Islet of Langerhans (tissue), 1 donor: ENCODE measurements around the gene SORD.

Experiments used
- FAIRE-seq: peaks from one replicate; lab custom pipeline; 2011; peaks lifted over from hg19 to GRCh38; lab: Jason Lieb, UNC

SORD gene

DNA sequence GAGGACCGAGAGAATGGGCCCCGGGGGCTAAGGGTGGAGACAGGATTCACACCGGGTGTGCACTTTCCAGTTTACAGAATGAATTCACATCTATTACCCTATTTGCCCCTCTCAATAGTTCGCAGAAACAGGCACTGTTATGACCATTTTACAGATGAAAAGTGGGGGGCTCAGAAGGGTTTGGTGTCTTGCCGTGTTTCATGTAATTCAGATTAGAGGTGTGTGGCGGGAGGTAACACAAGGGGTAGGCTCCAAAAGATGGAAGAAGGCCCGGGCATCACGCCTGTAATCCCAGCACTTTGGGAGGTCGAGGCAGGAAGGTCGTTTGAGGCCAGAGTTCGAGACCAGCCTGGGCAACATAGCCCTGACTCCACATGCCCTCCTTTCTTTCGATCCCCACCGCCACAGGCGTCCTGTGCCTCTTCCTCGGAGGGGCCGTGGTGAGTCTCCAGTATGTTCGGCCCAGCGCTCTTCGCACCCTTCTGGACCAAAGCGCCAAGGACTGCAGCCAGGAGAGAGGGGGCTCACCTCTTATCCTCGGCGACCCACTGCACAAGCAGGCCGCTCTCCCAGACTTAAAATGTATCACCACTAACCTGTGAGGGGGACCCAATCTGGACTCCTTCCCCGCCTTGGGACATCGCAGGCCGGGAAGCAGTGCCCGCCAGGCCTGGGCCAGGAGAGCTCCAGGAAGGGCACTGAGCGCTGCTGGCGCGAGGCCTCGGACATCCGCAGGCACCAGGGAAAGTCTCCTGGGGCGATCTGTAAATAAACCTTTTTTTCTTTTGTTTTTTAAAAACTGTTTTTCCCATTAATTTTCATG lies 94.5 kb downstream of the SORD start:
- no peak for FAIRE-seq

DNA sequence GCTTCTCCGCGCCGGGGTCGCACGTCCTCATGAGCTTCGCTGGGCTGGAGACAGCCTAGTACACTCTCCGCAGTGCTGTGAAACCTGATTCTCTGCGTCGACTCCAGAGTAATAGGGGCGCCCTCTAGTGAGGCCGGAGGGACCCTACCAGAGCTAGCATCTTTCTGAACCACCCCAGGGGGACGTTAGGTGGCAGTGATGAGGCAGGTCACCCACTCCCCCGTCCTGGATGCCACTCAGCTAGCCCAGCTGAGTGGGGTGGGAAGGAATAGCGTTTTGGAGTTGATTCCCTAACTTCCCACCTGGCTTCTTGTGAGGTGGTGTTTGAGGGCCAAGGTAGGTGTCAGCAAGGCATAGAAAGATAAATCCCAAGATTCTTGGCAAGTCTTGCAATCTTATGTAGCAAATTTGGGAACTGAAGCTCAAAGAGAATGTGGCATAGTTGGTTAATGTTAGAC lies 95.2 kb downstream of the SORD start:
- FAIRE-seq, result no peak

GRCh38 chr15:45118996-45119395 lies 96.0 kb downstream of the SORD start:
- no peak for FAIRE-seq

DNA sequence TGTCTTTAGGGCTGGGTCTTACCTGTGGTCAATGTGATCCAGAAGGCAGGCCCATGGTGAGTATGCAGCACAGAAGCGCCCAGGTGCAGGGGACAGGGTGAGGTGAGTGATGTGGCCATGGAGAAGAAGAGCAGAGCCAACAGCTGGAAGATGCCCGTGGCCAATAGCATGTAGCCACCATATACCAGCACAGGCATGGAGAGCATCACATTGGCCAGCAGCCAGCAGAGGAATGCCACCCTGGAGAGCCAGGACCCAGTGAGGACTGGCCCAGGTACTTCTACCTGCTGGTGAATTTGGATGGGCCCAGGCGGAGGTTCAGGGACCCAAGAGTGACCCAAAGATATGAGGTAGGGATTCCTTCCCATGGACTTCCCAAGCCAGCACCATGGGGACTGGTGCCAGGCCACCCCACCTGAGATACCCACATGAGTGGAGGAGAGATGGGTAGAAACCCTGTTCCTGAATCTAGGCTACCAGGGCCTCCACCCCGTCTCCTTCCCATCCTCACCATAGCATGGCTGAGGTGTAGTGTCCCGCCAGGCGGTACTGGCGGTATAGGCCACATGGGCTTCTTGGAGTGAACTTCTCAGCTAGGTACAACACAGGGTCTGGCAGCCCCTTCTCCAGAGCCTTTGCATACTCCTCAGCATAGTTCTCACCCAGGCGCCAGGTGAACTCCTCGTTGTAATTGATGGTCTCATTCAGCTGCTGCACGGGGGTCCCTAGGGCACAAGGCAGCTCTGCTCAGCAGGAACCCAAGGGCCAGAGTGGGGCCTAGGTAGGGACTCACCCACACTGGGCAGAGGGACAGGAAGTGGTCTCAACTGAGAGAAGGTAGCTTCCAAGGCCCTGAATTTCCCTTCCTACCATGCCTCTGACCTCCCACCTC lies 97.3 kb downstream of the SORD start:
- FAIRE-seq, result no peak

GRCh38 chr15:45121020-45121419 lies 98.0 kb downstream of the SORD start:
- FAIRE-seq, result no peak

DNA sequence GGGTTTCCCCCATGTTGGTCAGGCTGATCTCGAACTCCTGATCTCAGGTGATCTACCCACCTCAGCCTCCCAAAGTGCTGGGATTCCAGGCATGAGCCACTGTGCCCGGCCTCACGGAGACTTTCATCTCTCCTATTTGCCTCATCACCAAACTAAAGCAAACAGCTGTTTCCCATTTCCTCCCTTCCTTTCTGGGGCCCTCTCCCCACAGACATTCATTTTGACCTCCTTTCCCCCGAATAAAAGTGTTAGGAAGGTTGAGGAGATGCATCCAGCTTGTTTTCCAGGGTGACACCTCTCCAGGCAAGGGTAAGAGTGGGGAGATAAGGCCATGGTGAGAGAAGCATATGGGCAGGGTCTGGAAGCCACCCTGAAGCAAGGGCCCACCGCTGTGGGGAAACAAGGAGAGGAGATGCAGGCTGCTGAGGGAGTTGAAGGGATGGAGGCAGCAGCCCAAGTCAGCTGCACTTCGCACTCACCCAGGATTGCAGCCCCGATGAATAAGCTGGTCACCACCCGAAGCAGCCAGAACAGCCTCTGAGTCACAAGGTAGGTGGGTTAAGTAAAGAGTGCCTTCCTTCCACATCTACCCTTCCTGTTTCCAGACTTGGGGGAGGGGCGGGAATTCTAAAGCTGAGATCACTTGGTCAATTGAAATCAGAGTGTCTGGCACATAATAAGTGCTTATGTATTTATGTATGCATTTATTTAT lies 98.9 kb downstream of the SORD start:
- FAIRE-seq, result no peak

DNA sequence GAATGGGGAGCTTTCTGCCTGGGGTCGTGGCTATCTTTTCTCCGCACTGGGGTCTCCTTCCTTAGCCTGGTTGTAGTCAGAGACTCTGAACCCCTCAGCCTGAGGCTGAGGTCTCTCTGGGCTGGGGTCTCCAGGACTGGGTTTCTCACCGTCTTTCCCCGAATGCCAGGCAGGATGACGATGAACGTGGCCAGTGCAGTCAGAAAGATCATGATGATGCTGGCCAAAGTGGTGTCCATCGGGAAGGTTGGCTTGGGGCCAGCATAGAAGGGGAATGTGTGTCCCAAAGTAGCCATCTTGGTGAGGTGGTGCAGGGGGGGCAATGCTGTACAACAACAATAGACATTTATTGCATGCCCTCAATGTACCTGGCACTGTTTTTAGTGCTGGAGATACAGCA lies 99.7 kb downstream of the SORD start:
- no peak for FAIRE-seq

GRCh38 chr15:45123397-45123796 lies 100.4 kb downstream of the SORD start:
- no peak for FAIRE-seq

DNA sequence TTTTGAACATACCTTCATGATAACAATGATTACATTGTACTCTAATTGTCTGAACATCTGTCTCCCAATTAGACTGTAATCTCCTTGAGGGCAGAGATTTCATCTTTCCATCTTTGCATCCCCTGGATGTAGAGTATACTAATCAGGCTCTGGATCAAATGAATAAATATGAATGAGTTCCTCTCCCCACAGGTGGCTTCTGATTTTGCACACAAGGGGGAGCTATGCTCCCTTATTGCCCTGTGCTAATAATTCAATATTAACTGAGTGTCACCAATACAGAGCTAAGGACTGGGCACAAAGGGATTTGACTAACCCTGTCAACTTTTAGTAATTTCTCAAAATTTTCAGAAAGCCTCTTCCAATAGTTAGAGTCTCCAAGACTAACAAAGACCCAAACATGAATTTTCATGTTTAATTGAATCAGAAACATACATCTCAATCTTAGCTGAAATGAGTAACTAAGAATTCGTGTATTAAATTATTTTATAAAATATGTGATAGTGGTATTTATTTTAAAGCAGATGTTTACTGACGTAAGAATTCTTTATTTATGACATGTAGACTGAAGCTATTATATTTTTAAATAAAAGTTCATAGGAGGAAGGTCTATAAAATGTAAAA lies 103.7 kb downstream of the SORD start:
- no peak for FAIRE-seq
